T-helper 2 cell treated with Interferon-gamma antibody and Interleukin-4, amounts not matched to agents 5 μg/mL and 100 μg/mL, for 36 hours (primary cell): ENCODE results near the gene FAM216B.
"Not testable (repeated sequence)": the region's sequence is repeated elsewhere in the genome, so short reads cannot be mapped to it uniquely, and the experiment has no call there.

Experiments
- DNase-seq: peaks from one replicate; pipeline ENCODE4 v3.0.0; 2021; ENCODE audit warnings: low spot score
- H3K27ac Mint-ChIP-seq: one replicate; pipeline ENCODE4 v1.8.0; 2021; ENCODE audit warnings: mild to moderate bottlenecking, mixed read lengths
- H3K27me3 Mint-ChIP-seq: one replicate; pipeline ENCODE4 v1.8.0; 2021; ENCODE audit warnings: low read depth, mixed read lengths
- H3K36me3 Mint-ChIP-seq: one replicate; pipeline ENCODE4 v1.8.0; 2021; ENCODE audit warnings: low read depth, mixed read lengths
- H3K4me1 Mint-ChIP-seq: one replicate; pipeline ENCODE4 v1.8.0; 2021; ENCODE audit warnings: low read depth, mixed read lengths
- H3K4me3 Mint-ChIP-seq: one replicate; pipeline ENCODE4 v1.8.0; 2022; ENCODE audit warnings: mild to moderate bottlenecking, moderate library complexity, mixed read lengths
- H3K9me3 Mint-ChIP-seq: one replicate; pipeline ENCODE4 v1.8.0; 2021; ENCODE audit warnings: mixed read lengths

Gene FAM216B

DNA sequence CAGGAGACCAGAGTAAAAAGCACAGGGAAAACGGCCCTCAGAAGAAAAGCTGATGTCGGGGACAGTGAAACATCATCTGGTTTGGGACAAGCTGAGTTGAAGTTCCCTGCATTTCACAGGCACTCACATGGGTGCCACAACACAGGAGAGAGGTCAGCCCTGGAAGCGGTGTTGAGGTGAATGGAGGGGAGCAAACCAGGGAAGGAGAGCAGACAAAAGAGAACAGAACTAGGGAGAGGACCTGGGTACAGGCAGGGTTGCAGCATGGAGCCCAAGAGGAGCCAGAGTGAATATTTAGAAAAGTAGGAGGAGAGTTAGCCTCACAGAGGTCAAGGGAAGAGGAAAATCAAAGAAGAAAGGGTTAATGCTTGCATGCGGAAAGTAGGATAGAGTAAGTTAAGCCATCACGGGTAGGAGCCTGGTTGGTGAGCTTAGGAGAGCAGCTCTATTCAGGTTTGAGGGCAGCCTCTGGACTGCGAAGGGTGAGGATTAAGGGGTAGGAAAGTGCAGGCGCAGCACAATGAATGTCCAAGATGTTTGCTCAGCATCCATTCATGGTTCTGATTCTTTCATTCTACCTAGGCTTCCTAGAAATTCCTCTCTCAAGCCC lies 15.5 kb downstream of the FAM216B start:
- no peak for DNase-seq
- no peaks in the 10 kb centered on the region for H3K4me1 Mint-ChIP-seq
- no peaks in the 10 kb centered on the region for H3K36me3 Mint-ChIP-seq
- no peak overlapping the region for H3K4me3 Mint-ChIP-seq
- H3K27me3 Mint-ChIP-seq, result peaks cover 22% of the 10 kb centered on the region
- no peak overlapping the region for H3K27ac Mint-ChIP-seq
- no peaks in the 10 kb centered on the region for H3K9me3 Mint-ChIP-seq

GRCh38 chr13:42798118-42798517 lies 16.7 kb downstream of the FAM216B start:
- Mint-ChIP-seq H3K27me3 (peaks cover 21% of the 10 kb centered on the region), H3K36me3 (no peaks in the 10 kb centered on the region)

DNA sequence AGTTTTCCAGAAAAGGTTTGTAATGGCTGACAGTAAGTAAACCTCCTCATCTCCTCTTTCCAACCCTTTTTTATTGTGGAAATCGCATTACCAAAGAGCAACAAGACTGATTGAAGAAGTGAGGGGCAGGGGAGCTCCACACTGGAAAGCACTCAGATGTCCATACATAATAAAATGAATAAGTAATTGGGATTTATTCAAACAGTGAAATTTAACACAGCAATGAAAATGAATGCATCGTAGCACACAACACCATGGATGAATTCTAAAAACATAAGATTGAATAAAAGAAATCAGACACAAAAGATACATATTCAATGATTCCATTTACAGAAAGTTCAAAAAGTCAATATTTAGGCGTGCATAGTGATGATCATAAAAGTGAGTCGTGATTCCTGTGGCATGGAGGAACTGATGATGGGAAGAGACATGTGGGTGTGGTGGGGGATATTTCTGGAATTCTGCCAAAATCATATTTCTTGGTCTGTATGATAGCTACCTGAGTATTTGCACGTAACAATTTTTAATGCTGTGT lies 18.8 kb downstream of the FAM216B start:
- no peak overlapping the region for H3K4me3 Mint-ChIP-seq
- no peaks in the 10 kb centered on the region for H3K9me3 Mint-ChIP-seq
- H3K27me3 Mint-ChIP-seq, result peaks cover 21% of the 10 kb centered on the region
- no peak overlapping the region for H3K27ac Mint-ChIP-seq
- no peaks in the 10 kb centered on the region for H3K4me1 Mint-ChIP-seq
- no peaks in the 10 kb centered on the region for H3K36me3 Mint-ChIP-seq
- DNase-seq, result no peak

More at GRCh38 chr13:42798118-42798517, 16.7 kb downstream of the FAM216B start:
- Mint-ChIP-seq H3K9me3 (no peaks in the 10 kb centered on the region), H3K4me3 (no peak overlapping the region), H3K27ac (no peak overlapping the region), H3K4me1 (no peaks in the 10 kb centered on the region)
- no peak for DNase-seq

DNA sequence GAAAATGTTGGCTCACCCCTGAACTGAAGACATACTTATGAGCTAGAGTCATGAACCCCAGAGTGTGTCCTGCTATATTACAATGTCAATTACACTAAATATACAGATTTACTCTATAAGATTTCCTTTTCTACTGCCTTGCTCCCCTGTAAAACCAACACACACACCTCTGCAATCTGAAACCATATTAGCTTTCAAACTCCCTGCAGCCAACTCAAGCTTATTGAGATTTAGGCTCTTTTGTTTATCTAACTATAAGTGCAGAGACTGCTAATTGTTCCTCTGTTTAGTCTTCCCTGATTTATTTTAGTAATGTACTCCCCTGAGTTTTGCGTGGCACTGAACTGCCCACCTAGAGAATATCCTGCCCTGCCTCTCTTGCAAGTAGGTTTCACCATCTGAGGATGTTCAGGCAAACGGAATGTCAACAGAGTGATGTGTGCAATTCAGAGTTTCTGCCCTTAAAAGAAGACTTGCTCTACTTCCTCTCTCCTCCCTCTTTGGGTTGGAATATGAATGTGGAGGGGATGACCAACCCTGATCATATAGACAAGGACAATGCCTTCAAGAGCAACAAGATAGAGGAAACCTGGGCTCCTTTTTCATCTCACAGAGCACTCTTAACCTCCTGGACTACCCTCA lies 22.3 kb downstream of the FAM216B start:
- H3K27me3 Mint-ChIP-seq, result peaks cover 5% of the 10 kb centered on the region
- no peak overlapping the region for H3K27ac Mint-ChIP-seq
- H3K9me3 Mint-ChIP-seq, result no peaks in the 10 kb centered on the region
- DNase-seq, result no peak
- no peak overlapping the region for H3K4me3 Mint-ChIP-seq
- no peaks in the 10 kb centered on the region for H3K36me3 Mint-ChIP-seq
- H3K4me1 Mint-ChIP-seq, result peaks cover 5% of the 10 kb centered on the region

DNA sequence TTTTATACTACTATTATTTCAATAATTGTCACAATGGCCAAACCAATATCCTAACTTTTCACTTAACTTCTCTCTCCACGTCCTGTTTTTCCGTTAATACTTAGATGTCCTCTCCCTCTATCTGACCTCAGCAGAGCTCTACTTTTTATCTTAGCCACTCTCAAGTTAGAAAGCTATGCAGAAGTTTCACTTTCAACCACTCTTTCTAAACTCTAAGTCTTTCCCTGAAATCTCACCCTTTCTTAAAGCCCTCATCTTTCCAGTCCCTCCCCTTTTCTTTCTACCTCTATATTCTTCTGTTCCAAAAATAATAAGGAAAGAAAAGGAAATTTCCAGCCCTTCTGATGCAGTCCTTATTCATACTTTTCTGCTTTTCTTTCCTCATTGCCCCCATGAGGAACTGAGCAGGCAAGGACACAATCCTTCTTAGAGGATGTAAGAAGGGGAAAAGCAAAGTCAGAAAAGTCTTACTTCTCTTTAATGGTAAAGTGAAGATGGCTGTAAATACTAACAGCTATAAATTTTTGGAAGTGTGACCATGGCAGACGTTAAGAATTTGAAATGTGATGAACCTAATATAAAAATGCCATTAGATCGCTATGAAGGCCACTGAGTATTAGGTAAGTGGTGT lies 23.0 kb downstream of the FAM216B start:
- H3K36me3 Mint-ChIP-seq, result no peaks in the 10 kb centered on the region
- peaks cover 5% of the 10 kb centered on the region for H3K4me1 Mint-ChIP-seq
- H3K9me3 Mint-ChIP-seq, result no peaks in the 10 kb centered on the region
- no peak overlapping the region for H3K27ac Mint-ChIP-seq
- DNase-seq, result no peak
- no peak overlapping the region for H3K4me3 Mint-ChIP-seq
- H3K27me3 Mint-ChIP-seq, result peaks cover 5% of the 10 kb centered on the region

DNA sequence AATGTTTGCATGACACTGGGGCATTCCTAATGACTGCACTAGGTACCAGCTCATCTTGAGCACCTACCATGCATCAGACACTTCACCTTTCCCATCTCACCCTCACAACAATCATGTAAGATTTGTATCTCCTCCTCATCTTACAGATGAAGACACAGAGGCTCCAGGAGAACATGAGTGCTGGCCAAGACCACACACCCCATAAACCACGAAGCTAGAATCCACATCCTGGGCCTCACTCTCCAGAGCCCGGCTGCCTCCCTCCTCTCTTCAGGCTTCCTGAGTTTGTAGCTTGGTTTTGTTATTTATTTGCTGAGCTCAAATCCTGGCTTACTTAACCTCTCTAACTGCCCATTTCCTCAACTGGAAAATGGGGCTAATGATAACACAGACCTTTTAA lies 25.9 kb downstream of the FAM216B start:
- Mint-ChIP-seq H3K4me3 (no peak overlapping the region), H3K27ac (no peak overlapping the region), H3K36me3 (no peaks in the 10 kb centered on the region), H3K9me3 (no peaks in the 10 kb centered on the region), H3K27me3 (peaks cover 12% of the 10 kb centered on the region), H3K4me1 (peaks cover 5% of the 10 kb centered on the region)
- DNase-seq, result no peak

GRCh38 chr13:42807866-42808265 lies 26.5 kb downstream of the FAM216B start:
- H3K4me1 Mint-ChIP-seq, result peaks cover 5% of the 10 kb centered on the region
- no peak overlapping the region for H3K27ac Mint-ChIP-seq
- H3K27me3 Mint-ChIP-seq, result peaks cover 17% of the 10 kb centered on the region
- no peaks in the 10 kb centered on the region for H3K9me3 Mint-ChIP-seq
- no peak overlapping the region for H3K4me3 Mint-ChIP-seq
- no peak for DNase-seq
- no peaks in the 10 kb centered on the region for H3K36me3 Mint-ChIP-seq

DNA sequence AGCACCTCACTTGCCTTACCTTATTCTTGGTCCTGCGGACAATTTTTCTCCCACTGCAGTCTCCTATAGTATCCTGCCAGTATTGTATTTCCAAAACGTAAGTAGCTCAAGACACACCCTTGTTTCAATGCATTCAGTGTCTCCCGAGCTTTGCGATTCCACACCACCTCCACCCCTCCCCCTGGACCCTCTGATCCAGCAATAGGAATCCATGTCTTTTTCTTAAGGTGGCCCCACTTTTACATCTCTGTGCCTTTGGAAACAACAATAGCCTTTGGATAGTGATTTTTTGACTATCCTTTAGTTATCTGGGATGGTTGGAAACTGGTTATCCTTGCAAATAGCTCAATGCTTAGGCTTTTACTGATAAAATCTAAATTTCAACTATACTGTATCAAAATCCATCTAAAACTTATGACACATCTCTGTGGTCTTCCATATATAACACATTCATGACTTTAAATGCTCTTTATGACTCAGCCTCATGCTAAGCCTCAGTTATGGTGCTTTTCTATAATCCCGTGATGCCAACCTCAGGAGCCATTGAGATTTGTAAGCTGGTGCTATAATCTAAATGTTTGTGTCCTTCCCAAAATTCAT lies 27.1 kb downstream of the FAM216B start:
- Mint-ChIP-seq H3K27me3 (peaks cover 20% of the 10 kb centered on the region), H3K27ac (no peak overlapping the region), H3K4me1 (peaks cover 5% of the 10 kb centered on the region), H3K36me3 (no peaks in the 10 kb centered on the region), H3K9me3 (no peaks in the 10 kb centered on the region), H3K4me3 (no peak overlapping the region)
- no peak for DNase-seq

GRCh38 chr13:42812316-42812715 lies 30.9 kb downstream of the FAM216B start:
- H3K27ac Mint-ChIP-seq, result no peak overlapping the region
- no peaks in the 10 kb centered on the region for H3K36me3 Mint-ChIP-seq
- H3K4me1 Mint-ChIP-seq, result peaks cover 5% of the 10 kb centered on the region
- H3K4me3 Mint-ChIP-seq, result no peak overlapping the region
- H3K9me3 Mint-ChIP-seq, result no peaks in the 10 kb centered on the region
- DNase-seq, result no peak
- H3K27me3 Mint-ChIP-seq, result peaks cover 34% of the 10 kb centered on the region

GRCh38 chr13:42814868-42815267 lies 33.5 kb downstream of the FAM216B start:
- Mint-ChIP-seq H3K4me1 (no peaks in the 10 kb centered on the region), H3K27ac (no peak overlapping the region), H3K9me3 (peaks cover 3% of the 10 kb centered on the region), H3K4me3 (no peak overlapping the region), H3K36me3 (no peaks in the 10 kb centered on the region), H3K27me3 (peaks cover 38% of the 10 kb centered on the region)
- no peak for DNase-seq

DNA sequence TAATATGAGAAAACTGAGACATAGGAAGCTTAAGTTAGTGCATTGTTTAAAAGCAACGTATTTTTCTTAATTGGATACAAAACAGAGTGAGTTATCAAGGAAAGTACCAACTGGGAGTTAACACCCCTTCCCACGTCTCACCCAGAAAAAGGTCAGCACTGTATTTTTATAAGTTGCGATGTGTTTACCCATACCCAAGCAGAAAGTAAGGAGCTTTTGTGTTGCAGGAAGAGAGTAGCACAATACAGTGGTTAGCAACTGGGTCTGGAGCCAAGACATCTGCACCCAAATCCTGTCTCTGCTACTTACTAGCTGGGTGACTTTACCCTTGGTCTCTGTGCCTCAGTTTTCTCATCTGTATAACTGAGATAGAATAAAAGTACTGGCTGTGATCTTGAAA lies 34.3 kb downstream of the FAM216B start:
- Mint-ChIP-seq H3K4me1 (no peaks in the 10 kb centered on the region), H3K36me3 (no peaks in the 10 kb centered on the region), H3K27ac (no peak overlapping the region), H3K9me3 (peaks cover 3% of the 10 kb centered on the region), H3K27me3 (peaks cover 36% of the 10 kb centered on the region), H3K4me3 (no peak overlapping the region)
- DNase-seq, result no peak

DNA sequence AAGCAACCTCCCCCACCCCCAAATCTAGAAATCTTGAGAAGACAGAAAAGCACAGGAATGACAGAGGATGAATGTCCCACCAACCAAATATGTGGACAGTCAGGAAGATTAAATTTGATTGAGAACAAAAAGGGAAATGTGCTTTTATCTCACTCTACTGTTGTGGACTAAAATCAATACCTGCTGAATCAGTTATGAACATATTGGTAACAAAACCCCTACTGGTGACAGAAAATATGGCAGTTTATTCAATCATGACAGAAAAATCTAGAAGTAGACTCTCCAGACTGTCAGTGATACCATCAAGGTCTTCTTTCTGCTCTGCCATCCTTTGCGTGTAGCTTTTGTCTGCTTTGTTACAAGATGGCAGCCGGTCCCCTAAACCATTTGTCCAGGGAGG lies 35.2 kb downstream of the FAM216B start:
- no peaks in the 10 kb centered on the region for H3K36me3 Mint-ChIP-seq
- H3K27ac Mint-ChIP-seq, result no peak overlapping the region
- no peak overlapping the region for H3K4me3 Mint-ChIP-seq
- peaks cover 34% of the 10 kb centered on the region for H3K27me3 Mint-ChIP-seq
- no peaks in the 10 kb centered on the region for H3K4me1 Mint-ChIP-seq
- H3K9me3 Mint-ChIP-seq, result peaks cover 3% of the 10 kb centered on the region
- DNase-seq, result no peak

- not testable (repeated sequence) for H3K4me1 Mint-ChIP-seq, H3K27ac Mint-ChIP-seq, DNase-seq, H3K4me3 Mint-ChIP-seq, H3K36me3 Mint-ChIP-seq, H3K9me3 Mint-ChIP-seq
- H3K27me3 Mint-ChIP-seq, result peaks cover 33% of the 10 kb centered on the region
Measured at GRCh38 chr13:42819687-42820086, 38.3 kb downstream of the FAM216B start.

DNA sequence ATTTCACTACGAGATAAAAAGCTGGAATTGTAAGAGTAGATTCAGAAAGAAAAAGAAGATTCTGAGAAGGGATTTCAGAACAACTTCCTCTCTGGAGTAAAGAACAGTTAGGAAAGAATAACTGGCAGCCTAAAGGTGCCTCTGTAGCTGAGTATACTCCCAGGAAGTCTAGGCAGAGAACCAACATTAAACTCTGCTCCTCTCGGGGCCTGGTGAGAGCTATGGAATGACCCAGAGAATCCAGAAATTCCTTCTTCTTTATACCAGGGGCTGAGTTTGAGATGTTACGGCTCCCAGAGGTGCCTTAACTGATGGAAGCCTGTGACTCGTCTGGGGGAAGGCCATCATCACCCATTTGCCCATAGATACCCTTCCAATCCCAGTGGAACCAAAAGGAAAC lies 39.1 kb downstream of the FAM216B start:
- H3K4me3 Mint-ChIP-seq, result no peak overlapping the region
- no peaks in the 10 kb centered on the region for H3K36me3 Mint-ChIP-seq
- no peaks in the 10 kb centered on the region for H3K4me1 Mint-ChIP-seq
- H3K9me3 Mint-ChIP-seq, result peaks cover 3% of the 10 kb centered on the region
- no peak overlapping the region for H3K27ac Mint-ChIP-seq
- peaks cover 38% of the 10 kb centered on the region for H3K27me3 Mint-ChIP-seq
- no peak for DNase-seq
